Stimulated activated naive CD8-positive, alpha-beta T cell treated with anti-CD3 and anti-CD28 coated beads, Interleukin-15, Interleukin-2, amounts not matched to agents 100 ng/mL and 50 ng/mL, for 24 hours (primary cell): ENCODE measurements around the gene GTF2F2.

Experiments
- H3K27ac Mint-ChIP-seq: one replicate; pipeline ENCODE4 v1.8.0; 2021; ENCODE audit warnings: mild to moderate bottlenecking, mixed read lengths
- H3K27me3 Mint-ChIP-seq: one replicate; pipeline ENCODE4 v1.8.0; 2021; ENCODE audit warnings: mixed read lengths
- H3K36me3 Mint-ChIP-seq: one replicate; pipeline ENCODE4 v1.8.0; 2021; ENCODE audit warnings: low read depth, mixed read lengths
- H3K4me1 Mint-ChIP-seq: one replicate; pipeline ENCODE4 v1.8.0; 2021; ENCODE audit warnings: low read depth, mixed read lengths
- H3K4me3 Mint-ChIP-seq: one replicate; pipeline ENCODE4 v1.8.0; 2021; ENCODE audit warnings: mild to moderate bottlenecking, mixed read lengths
- H3K9me3 Mint-ChIP-seq: one replicate; pipeline ENCODE4 v1.8.0; 2021; ENCODE audit warnings: mixed read lengths

GTF2F2 gene

DNA sequence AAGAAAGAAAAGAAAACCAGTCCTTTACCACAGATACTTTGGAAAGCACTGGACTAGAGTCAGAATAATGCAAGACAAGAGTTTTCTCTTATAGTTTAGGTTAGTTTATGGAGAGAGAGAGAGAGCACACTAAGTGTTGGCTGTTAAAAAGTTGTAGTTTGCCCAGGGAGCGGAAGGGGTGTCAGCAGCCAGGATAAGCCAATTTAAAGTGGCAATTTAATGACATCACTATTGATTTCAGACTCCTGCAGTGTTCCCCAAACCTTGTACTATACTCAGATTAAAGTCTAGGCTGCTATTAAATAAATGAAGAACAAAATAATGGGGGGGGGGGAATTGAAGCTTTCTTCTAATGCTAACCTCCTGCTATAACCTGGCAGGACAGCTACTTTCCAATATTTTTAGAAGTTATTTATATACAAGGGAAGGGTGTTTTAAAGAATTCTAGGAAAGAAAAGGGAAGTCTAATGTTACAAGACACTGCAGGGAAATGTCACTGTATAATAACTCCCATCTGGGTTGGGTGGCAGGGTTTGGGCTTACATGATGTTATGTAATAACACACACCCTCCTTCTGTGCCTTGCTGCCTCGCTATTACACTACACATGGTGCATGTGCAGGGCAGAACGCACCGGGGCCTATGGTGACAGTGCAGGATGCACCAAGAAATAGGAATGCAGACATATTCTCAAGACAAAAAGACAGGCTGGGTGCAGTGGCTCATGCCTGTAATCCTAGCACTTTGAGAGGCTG, 200.7 kb downstream of the GTF2F2 start:
- peaks cover 3% of the 10 kb centered on the region for H3K4me1 Mint-ChIP-seq
- H3K9me3 Mint-ChIP-seq = no peaks in the 10 kb centered on the region
- no peak overlapping the region for H3K4me3 Mint-ChIP-seq
- no peaks in the 10 kb centered on the region for H3K27me3 Mint-ChIP-seq
- H3K36me3 Mint-ChIP-seq = no peaks in the 10 kb centered on the region
- H3K27ac Mint-ChIP-seq = no peak overlapping the region

DNA sequence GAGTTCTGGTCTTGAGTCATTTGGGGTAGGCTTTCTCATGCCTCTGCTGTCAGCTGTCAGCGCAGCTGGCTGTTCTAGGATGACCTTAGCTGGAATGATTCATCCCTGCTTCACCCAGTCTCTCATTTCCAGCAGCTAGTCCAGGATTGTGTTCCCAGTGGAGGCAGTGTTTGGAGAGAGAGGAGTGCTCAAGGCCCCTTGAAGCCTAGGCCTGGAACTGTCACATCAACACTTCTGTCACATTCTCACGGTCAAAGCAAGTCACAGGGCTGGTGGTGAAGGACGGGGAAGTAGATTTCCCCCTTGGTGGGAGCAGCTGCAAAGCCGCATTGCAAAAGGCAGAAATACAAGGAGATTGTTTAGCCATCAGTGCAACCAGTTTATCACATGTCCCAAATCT, 205.5 kb downstream of the GTF2F2 start:
- Mint-ChIP-seq H3K27me3 (no peaks in the 10 kb centered on the region), H3K4me1 (peaks cover 38% of the 10 kb centered on the region), H3K36me3 (no peaks in the 10 kb centered on the region)

DNA sequence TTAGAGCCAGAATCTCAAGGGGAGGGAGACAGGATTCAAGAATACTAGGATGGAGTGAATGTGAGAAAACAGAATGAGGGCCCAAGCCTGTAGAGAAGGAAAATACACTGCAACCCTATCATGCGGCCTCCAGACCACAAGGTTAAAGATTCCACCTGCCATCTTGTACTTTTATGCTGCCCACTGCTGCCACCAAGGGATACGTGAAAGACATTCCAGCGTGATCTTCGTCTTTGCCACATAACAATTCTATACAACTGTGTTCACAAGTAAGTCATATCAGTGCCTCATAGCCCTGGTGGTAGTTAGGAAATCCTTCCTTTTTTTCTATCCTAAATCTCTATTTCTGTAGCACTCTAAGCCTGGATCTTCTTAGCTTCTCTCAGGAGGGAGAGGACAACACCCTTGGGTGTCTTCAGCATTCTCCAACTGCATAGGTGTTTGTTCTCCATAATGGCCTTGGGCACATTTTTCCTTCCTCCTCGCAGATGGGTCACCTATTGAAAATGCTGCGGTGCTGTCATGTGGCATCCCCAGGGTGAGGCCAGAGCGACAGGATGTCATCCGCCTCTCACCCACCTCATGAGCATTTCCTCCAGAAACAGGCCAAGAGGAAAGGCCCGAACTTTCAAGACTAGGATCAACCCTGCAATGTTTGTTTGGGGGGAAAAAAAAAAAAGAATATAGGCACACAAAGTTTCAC, 207.1 kb downstream of the GTF2F2 start:
- peaks cover 52% of the 10 kb centered on the region for H3K4me1 Mint-ChIP-seq

More for the DNA sequence above, 205.5 kb downstream of the GTF2F2 start:
- H3K27ac Mint-ChIP-seq = no peak overlapping the region
- no peak overlapping the region for H3K4me3 Mint-ChIP-seq
- no peaks in the 10 kb centered on the region for H3K9me3 Mint-ChIP-seq

DNA sequence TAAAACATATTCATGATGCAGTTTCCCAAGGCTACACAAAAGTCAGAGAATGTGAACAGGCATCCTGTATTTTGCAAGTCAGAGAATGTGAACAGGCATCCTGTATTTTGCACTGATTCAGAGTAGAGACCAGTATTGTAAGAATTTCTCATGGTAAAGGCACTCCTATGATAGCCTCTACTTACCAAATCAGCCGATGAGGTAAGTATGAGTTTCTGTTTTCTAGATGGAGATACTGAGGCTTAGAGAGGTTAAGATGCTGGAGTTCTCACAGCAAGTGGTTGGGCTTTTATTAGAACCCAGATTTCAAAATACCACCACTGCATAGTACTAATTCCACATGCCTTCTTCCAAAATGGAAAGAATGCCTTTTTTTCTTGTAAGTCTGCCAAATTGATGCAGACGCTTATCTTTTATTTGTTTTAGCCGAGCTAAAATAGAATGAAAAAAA, 208.4 kb downstream of the GTF2F2 start:
- no peak overlapping the region for H3K27ac Mint-ChIP-seq
- no peak overlapping the region for H3K4me3 Mint-ChIP-seq
- peaks cover 65% of the 10 kb centered on the region for H3K4me1 Mint-ChIP-seq
- no peaks in the 10 kb centered on the region for H3K9me3 Mint-ChIP-seq
- peaks cover 4% of the 10 kb centered on the region for H3K36me3 Mint-ChIP-seq
- H3K27me3 Mint-ChIP-seq = no peaks in the 10 kb centered on the region

More for the DNA sequence above, 207.1 kb downstream of the GTF2F2 start:
- Mint-ChIP-seq H3K9me3 (no peaks in the 10 kb centered on the region), H3K4me3 (no peak overlapping the region), H3K36me3 (no peaks in the 10 kb centered on the region), H3K27me3 (no peaks in the 10 kb centered on the region), H3K27ac (peak overlapping the region; percentile 68)

DNA sequence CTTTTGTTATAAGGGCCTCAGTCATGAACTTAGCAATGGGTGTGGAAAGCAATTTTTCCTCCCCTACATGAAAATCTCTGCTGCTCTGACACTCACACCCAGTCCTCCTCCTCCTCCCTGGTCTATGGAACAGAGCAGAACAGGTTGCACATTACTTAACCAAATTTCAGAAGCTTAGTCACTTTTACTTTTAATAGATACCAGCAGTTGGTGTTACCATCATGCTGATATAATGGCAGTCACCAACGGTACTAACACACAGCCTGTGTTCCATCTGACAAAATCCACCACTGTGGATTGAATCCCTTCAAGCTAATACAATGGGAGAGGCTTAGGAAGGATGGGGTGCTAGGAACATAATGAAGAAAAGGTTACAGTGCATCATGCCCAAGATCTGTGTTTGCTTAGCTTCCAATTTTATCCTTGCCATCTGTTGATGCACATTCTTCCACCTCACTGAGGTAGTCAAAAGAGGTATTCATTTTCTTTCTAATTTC, 210.9 kb downstream of the GTF2F2 start:
- H3K36me3 Mint-ChIP-seq = peaks cover 26% of the 10 kb centered on the region
- no peak overlapping the region for H3K4me3 Mint-ChIP-seq
- H3K27ac Mint-ChIP-seq = peak overlapping the region; percentile 54
- peaks cover 90% of the 10 kb centered on the region for H3K4me1 Mint-ChIP-seq
- H3K9me3 Mint-ChIP-seq = no peaks in the 10 kb centered on the region
- no peaks in the 10 kb centered on the region for H3K27me3 Mint-ChIP-seq

DNA sequence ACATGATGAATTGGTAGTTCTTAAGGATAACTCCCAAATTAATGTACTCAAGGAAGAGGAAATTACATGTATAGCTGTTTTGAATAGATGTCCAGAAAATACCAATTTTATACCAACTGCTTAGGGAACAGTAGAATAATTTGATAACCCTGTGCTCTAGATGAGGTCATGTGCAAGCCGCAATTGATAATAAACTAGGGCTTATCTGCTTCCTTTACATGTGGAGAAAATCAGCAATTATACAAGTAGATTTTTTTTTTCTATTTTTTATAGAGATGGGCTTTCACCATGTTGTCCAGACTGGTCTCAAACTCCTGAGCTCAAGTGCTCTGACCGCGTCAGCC, 211.4 kb downstream of the GTF2F2 start:
- H3K36me3 Mint-ChIP-seq = peaks cover 31% of the 10 kb centered on the region
- H3K27ac Mint-ChIP-seq = peak overlapping the region; percentile 54
- no peaks in the 10 kb centered on the region for H3K27me3 Mint-ChIP-seq
- H3K4me3 Mint-ChIP-seq = no peak overlapping the region
- H3K9me3 Mint-ChIP-seq = no peaks in the 10 kb centered on the region
- H3K4me1 Mint-ChIP-seq = peaks cover 95% of the 10 kb centered on the region

DNA sequence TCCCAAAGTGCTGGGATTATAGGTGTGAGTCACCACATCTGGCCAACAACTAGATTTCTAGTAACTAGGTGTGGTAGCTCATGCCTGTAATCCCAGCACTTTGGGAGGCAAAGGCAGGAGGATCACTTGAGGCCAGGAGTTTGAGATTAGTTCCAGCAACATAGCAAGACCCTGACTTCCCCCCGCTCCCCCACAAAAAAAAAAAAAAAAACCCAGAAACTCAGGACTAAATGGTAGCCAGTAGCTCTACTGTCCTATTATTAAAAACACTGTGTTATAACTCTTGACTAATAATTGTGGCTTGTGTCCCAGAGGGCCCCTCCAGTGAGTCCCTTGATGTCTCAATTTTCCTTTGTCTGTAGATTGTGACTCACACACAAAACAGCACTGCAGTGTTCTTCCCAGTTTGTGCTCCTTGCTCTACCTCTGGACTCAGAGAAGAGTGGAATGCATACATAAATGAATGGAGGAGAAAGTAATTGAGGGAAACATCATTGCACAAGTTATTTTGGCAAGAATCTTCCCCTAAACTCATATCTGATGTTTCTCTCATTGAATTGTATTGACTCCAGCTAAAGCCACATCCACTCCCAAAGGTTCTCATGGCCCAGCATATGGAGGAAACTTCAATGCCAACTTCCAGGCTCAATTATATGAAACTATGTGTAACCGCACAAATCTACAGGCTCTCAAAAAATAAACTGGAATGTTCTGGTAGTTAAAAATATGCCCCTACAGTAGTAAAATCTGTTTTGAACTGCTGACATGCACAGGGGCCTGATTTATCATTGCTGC, 211.9 kb downstream of the GTF2F2 start:
- Mint-ChIP-seq H3K36me3 (peaks cover 36% of the 10 kb centered on the region), H3K4me1 (peaks cover 96% of the 10 kb centered on the region), H3K9me3 (no peaks in the 10 kb centered on the region), H3K27ac (no peak overlapping the region), H3K27me3 (no peaks in the 10 kb centered on the region), H3K4me3 (no peak overlapping the region)

DNA sequence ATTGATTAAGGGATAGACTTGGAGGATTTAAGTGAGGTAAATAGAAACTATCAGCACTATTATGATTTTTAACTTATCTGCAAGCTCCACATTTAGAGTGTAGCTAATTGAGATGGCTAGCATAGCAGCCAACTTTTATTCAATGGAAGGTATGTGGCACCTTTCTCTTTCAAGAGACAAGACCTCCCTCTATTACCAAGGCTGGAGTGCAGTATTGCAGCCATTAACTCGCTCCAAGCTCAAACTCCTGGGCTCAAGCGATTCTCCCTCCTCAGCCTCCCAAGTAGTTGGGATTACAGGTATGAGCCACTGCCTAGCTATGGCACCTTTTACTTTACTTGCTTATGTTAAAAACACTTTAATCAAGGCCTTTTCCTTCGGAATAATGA, 212.5 kb downstream of the GTF2F2 start:
- Mint-ChIP-seq H3K4me3 (no peak overlapping the region), H3K4me1 (peaks cover 96% of the 10 kb centered on the region), H3K9me3 (no peaks in the 10 kb centered on the region), H3K36me3 (peaks cover 42% of the 10 kb centered on the region), H3K27me3 (no peaks in the 10 kb centered on the region), H3K27ac (no peak overlapping the region)

DNA sequence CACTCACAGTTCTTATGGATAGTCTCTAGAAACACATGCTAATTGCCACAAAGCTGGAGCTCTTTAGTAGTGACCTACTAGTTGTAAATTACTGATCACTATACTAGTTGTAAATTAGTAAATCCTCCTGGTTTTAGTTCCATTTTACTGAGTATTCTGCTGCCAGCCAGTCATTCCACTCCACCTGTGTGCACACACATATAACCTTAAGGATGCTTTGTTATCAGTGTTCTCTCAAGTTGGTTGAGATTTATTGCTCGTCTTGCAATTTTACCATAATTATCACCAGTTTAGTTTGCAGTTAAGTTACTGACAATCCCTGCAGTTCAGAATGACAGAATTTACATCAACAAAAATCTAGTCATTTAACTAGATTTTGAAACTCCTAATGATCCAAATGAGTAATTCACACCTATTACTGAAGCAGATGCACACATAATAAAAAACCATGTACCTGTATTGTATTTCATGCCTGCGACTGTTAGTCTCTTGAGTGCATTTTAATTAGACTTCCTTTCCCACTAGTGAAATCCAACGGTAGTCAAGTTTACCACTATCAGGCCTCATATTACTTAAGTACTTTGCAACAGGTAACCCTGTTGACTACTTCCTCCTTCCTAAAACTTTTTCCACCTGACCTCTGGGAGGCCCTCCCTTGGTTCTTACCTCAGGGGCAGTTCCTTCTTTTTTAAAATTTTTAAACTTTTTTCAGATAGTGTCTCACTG, 213.1 kb downstream of the GTF2F2 start:
- Mint-ChIP-seq H3K4me1 (peaks cover 97% of the 10 kb centered on the region), H3K4me3 (no peak overlapping the region), H3K36me3 (peaks cover 48% of the 10 kb centered on the region), H3K9me3 (no peaks in the 10 kb centered on the region), H3K27ac (peak overlapping the region; percentile 53), H3K27me3 (no peaks in the 10 kb centered on the region)
